GM12801 (cell line): ENCODE results near the gene COL4A1.

Experiments used
- TF ChIP-seq, protein P1 (sequence below): IDR thresholded peaks from one replicate; pipeline ENCODE4 v1.5.1; 2011; ENCODE audit warnings: control low read depth; ENCODE audit not compliant: insufficient read length; ENCODE audit errors: extremely low read depth

The COL4A1 gene

DNA sequence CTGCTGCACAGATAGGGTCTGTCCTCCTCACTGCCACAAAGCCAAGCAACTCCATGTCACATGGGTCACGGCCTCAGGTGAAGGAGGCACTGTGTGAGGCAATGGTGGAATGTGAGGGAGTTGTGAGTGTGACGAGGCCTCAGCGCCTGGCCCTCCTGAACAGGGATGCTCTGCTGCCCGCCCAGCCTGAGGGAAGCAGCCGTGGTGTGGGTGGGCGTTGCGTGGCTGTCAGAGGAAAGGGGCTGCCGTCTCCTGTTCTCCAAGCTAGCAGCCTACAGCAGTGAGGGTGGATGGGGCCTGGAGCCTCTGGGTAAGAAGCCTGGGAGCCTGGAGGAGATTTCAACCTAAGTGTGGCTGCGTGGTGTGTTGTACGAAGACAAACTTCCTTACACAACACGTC lies 125.0 kb downstream of the COL4A1 start:
- TF ChIP-seq, protein P1, sequence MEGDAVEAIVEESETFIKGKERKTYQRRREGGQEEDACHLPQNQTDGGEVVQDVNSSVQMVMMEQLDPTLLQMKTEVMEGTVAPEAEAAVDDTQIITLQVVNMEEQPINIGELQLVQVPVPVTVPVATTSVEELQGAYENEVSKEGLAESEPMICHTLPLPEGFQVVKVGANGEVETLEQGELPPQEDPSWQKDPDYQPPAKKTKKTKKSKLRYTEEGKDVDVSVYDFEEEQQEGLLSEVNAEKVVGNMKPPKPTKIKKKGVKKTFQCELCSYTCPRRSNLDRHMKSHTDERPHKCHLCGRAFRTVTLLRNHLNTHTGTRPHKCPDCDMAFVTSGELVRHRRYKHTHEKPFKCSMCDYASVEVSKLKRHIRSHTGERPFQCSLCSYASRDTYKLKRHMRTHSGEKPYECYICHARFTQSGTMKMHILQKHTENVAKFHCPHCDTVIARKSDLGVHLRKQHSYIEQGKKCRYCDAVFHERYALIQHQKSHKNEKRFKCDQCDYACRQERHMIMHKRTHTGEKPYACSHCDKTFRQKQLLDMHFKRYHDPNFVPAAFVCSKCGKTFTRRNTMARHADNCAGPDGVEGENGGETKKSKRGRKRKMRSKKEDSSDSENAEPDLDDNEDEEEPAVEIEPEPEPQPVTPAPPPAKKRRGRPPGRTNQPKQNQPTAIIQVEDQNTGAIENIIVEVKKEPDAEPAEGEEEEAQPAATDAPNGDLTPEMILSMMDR = no peak

DNA sequence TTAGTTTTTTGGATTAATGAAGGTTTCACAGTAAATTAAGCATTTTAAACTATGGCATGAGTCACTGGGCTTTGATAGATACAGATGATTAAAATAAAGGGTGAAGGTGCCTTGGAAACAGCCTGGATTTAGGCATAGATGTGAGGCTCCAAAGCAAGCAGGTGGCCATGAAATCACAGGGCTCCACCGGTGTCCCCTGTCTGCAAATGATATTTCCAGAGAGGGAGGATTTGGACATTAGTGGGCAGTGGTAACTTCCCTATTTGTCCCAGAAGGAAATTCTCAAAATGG lies 127.2 kb downstream of the COL4A1 start:
- TF ChIP-seq, protein P1 = no peak

DNA sequence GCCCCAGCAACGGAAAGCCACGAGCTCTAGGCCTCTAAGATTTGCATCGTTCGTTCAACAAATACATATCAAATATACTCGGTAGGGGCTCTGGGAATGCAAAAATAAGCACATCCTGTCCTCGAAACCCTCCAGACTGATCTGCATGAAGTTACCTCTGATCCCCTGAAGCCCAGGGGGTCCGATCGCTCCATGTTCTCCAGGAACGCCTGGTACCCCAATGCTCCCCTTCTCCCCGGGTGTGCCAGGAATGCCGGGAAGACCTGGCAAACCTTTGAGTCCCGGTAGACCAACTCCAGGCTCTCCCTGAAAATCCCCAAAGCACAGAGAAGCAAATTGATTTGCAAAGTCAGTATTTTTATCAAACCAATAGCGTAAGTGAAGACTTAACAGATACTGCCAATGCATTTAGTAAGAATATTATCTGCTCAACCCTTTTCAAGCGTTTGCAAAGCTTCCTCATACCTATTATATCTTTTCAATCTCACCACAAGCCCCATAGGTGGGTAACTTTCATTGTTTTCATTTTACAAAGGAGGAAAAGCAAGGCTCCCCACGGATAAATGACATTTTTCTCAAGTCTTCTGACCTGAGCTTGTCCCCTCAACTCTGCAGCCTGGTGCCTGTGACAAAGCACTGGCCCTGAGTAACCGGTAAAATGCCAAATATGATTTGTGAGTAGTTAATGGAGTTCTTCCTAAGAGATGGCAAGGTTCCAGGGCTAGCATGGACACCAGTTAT lies 127.7 kb downstream of the COL4A1 start:
- TF ChIP-seq, protein P1 = no peak

DNA sequence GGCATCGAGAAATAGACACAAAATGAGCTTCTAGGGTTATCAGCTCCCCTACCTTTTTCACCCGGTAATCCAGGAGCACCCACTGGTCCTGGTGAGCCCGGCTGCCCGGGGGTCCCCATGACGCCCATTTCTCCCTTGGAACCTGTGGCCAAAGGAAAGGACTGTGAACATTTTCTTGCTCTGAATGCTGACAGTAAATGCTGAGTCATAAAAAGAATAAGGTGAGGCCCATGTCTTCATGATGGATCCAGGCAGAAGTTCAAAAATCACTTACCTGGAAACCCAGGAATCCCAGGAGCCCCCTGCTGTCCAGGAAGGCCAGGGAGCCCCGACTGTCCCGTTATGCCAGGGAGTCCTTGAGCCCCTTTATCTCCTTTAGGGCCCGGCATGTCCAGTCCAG lies 129.2 kb downstream of the COL4A1 start:
- TF ChIP-seq, protein P1 = no peak

DNA sequence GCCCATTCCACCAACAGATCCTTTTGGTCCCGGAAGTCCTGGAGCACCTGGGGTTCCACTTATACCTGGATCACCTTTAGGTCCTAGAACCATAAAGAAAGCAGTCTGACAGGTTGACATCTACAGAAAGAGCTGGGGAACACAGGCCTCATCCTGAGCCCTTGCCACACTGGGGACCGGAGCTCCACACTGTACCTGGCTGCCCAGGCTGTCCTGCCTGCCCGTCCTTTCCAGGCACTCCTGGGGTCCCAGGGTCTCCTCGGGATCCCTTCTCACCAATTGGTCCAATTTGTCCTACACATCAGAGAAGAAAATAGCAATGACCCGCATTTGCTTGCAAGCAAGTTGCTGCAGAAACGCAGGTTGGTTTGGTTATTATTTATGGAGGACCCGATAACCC lies 130.5 kb downstream of the COL4A1 start:
- TF ChIP-seq, protein P1 = no peak

DNA sequence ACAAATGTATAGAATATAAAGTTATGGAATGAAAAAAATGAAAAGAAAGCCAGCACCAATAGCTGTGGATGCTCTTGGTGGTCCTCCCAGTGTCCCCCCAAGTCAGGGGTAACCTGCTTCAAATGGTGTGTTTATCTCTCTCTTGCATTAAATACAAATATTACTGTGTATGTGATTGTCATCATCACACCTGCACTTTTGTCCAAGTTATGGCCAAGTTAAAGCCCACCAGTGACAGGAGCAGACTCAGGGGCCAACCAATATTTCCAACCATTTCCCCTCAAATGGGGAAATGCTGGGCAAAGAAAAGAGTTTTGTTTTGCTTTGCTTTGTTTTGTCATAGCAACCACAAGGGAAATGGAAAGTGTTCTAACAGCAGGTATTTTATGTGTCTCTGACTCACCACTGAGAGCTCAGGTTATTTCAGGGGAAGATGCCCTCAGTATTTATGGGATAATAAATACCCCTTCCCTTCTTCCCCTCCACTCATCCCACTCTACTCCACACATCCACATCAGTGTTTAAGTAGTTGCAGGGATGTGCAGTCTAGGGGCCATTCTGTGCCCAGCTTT lies 133.6 kb downstream of the COL4A1 start:
- TF ChIP-seq, protein P1 = no peak

DNA sequence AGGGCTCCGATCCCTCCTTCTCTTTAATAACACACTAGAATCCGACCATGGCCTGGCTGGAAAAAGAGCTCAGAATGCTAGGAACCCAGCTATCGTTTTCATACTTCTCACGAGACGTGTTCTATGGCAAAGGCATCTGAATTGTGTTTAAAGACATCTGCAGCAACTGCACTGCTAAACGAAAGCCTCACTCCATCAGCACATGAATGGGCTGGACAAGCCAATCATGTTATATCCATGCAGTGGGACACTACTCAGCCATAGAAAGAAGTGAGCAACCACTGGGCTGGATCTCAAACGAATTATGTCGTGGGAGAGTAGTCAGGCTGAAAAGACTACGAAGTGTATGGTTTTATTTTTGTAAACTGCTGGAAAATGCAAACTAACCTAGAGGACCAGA lies 136.1 kb downstream of the COL4A1 start:
- TF ChIP-seq, protein P1 = no peak
